Prostate gland (tissue), 2 donors: ENCODE data around the gene ORC2.

Experiments
- CTCF ChIP-seq, 4 experiments: fragments of 200-600 bp in 2 of 4; fragments of 450-650 bp in 2 of 4; sonication (generic) in 2 of 4; IDR thresholded peaks; 1 replicate in 3 of 4; 2 replicates in 1 of 4; pipeline ENCODE4 v1.5.1; 2016 to 2019; ENCODE audit warnings: antibody characterized with exemption in 4 of 4, mild to moderate bottlenecking in 2 of 4, moderate library complexity in 2 of 4
- POLR2A ChIP-seq: fragments of 450-650 bp; IDR thresholded peaks from one replicate; pipeline ENCODE4 v1.6.1; 2016; ENCODE audit warnings: antibody characterized with exemption, mild to moderate bottlenecking
- POLR2AphosphoS5 ChIP-seq: sonication (generic); formaldehyde crosslinking; IDR thresholded peaks from one replicate; pipeline ENCODE4 v1.6.1; 2017; ENCODE audit warnings: antibody characterized with exemption

GRCh38 chr2:200968162-200968561, 4.7 kb upstream of the ORC2 start:
- TF ChIP-seq CTCF (IDR thresholded peaks at IDR 0.05): no peak
- TF ChIP-seq POLR2A: no peak
- no peak for TF ChIP-seq POLR2AphosphoS5
